Measurements from ENCODE around the gene RPH3AL. TPM values are rescaled to one million over a fixed set of nuclear protein-coding genes. Genes with fewer than 3 reads are reported as not detected.

Gene RPH3AL
- total RNA-seq, 1 experiment from 2014 or later = 24.9 TPM

DNA sequence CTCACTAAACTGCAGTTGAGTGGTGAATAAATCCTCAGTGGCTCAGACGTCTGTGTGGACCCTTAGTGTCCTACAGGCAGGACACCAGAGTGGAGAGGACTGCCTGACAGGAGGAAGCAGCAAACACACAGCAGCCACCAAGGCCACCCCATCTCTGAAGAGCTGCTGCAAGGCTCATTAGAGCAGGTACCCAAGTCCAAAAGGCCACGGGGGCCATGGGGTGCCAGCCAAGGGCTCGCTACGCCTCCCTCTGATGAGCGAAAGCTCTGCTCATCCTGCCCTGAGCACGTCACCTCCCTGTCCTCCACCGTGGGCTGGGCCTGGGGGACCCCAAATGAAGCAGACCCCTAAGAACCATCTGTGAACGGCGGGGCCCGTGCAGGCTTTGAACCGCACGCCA, 101.1 kb downstream of the RPH3AL start:
- H2AFZ ChIP-seq (ENCODE audit: low read length) = no peak overlapping the region
- H3K4me2 ChIP-seq (ENCODE audit: low read length) = no peak overlapping the region
- TF ChIP-seq EZH2 (IDR thresholded peaks at IDR 0.05; ENCODE audit: low read length, unreplicated experiment) = no peak
- no peak for TF ChIP-seq CTCF (conservative IDR thresholded peaks at IDR 0.05; ENCODE audit: low read depth, low read length)
- TF ChIP-seq EZH2phosphoT487 (IDR thresholded peaks at IDR 0.05; ENCODE audit: borderline replicate concordance, low read length) = no peak
- no peak overlapping the region for H3K27ac ChIP-seq (ENCODE audit: low read length)
- no peak for ATAC-seq
- CTCF ChIA-PET = no interaction called here
- no peaks in the 10 kb centered on the region for H3K27me3 ChIP-seq (ENCODE audit: low read length)
- no peak overlapping the region for H3K9ac ChIP-seq (ENCODE audit: low read length)
- H3K9me2 ChIP-seq (replicated peaks; ENCODE audit: low read length) = no peaks in the 10 kb centered on the region
- H3F3A ChIP-seq (ENCODE audit: low read length, unreplicated experiment) = no peaks in the 10 kb centered on the region
- DNase-seq = no peak
- H3K4me3 ChIP-seq (ENCODE audit: low read length) = no peak overlapping the region
- no peaks in the 10 kb centered on the region for H3K36me3 ChIP-seq (ENCODE audit: low read depth, low read length)
- H3K79me2 ChIP-seq (ENCODE audit: low read length) = no peaks in the 10 kb centered on the region
- POLR2A ChIA-PET (ENCODE audit: unreplicated experiment) = no interaction called here
- H4K20me1 ChIP-seq (ENCODE audit: low read length) = no peaks in the 10 kb centered on the region
- no peaks in the 10 kb centered on the region for H3K4me1 ChIP-seq (ENCODE audit: insufficient read depth, low read length)
- no peaks in the 10 kb centered on the region for H3K9me3 ChIP-seq (ENCODE audit: low read length)
- BruUV-seq (replicated peaks) = no TSS peak
- intact Hi-C loops (cut with micrococcal nuclease) = no loop called here

DNA sequence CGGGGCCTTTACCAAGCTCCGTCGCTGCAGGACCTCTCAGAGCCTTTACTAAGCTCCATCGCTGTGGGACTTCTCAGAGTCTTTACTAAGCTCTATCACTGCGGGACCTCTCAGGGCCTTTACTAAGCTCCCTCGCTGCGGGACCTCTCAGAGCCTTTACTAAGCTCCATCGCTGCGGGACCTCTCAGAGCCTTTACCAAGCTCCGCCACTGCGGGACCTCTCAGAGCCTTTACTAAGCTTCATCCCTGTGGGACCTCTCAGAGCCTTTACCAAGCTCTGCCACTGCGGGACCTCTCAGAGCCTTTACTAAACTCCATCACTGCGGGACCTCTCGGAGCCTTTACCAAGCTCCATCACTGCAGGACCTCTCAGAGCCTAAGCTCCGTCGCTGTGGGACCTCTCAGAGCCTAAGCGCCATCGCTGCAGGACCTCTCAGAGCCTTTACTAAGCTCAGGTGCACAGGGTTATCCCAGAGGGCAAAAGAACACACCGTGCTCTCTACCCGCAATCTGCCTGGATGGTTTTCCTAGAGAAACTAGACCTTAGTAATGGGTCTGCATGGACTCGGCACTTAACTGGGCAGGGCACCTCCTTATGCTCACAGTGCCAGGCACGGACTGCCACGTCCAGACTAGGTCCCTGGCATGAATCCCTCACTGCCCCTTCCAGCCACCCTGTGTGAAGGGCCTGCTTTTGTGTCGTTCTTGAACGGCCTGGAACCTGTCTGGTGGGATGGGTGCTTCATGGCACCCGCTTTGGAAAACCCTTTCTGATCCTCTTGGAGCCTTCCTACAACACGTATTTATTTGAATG, 101.9 kb downstream of the RPH3AL start:
- CTCF ChIA-PET = no interaction called here
- Histone ChIP-seq H3K27ac (ENCODE audit: low read length) (no peak overlapping the region), H3F3A (ENCODE audit: low read length, unreplicated experiment) (no peaks in the 10 kb centered on the region), H3K9me3 (ENCODE audit: low read length) (no peaks in the 10 kb centered on the region), H3K27me3 (ENCODE audit: low read length) (no peaks in the 10 kb centered on the region), H4K20me1 (ENCODE audit: low read length) (no peaks in the 10 kb centered on the region), H3K4me2 (ENCODE audit: low read length) (no peak overlapping the region), H3K9ac (ENCODE audit: low read length) (no peak overlapping the region), H3K36me3 (ENCODE audit: low read depth, low read length) (no peaks in the 10 kb centered on the region), H3K9me2 (replicated peaks; ENCODE audit: low read length) (no peaks in the 10 kb centered on the region), H2AFZ (ENCODE audit: low read length) (no peak overlapping the region), H3K4me3 (ENCODE audit: low read length) (no peak overlapping the region), H3K79me2 (ENCODE audit: low read length) (no peaks in the 10 kb centered on the region), H3K4me1 (ENCODE audit: insufficient read depth, low read length) (no peaks in the 10 kb centered on the region)
- DNase-seq = no peak
- no peak for TF ChIP-seq CTCF (conservative IDR thresholded peaks at IDR 0.05; ENCODE audit: low read depth, low read length)
- TF ChIP-seq EZH2 (IDR thresholded peaks at IDR 0.05; ENCODE audit: low read length, unreplicated experiment) = no peak
- no peak for TF ChIP-seq EZH2phosphoT487 (IDR thresholded peaks at IDR 0.05; ENCODE audit: borderline replicate concordance, low read length)
- ATAC-seq = no peak
- POLR2A ChIA-PET (ENCODE audit: unreplicated experiment) = no interaction called here
- intact Hi-C loops (cut with micrococcal nuclease) = no loop called here
- BruUV-seq (replicated peaks) = no TSS peak

DNA sequence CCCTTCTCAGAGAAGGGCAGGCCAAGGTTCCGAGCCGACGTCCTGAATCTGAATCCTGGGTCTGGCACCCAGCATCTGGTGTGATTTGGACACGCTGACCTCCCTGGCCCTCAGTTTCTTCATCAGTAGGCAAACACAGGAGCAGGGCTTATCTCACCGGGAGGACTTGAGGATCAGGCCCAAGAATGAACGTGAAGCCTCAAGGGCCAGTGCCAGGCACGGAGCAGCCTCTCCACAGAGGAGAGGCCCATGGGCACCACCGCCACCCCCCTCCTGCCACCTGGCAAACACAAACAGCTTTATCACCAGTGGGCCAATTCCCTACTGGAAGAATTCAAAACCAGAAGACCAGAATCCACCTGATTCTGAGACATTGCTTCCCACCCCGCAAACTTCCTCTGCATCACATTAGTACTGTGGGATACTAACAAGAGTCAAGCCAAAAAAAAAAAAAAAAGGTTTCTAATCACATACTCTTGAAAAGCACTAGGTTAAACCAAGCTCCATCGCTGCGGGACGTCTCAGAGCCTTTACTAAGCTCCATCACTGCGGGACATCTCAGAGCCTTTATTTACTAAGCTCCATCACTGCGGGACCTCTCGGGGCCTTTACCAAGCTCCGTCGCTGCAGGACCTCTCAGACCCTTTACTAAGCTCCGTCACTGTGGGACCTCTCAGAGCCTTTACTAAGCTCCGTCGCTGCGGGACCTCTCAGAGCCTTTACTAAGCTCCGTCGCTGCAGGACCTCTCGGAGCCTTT, 103.2 kb downstream of the RPH3AL start:
- H3K4me3 ChIP-seq (ENCODE audit: low read length) = no peak overlapping the region
- no peaks in the 10 kb centered on the region for H3F3A ChIP-seq (ENCODE audit: low read length, unreplicated experiment)
- no TSS peak for BruUV-seq (replicated peaks)
- no peaks in the 10 kb centered on the region for H3K4me1 ChIP-seq (ENCODE audit: insufficient read depth, low read length)
- TF ChIP-seq EZH2 (IDR thresholded peaks at IDR 0.05; ENCODE audit: low read length, unreplicated experiment) (no peak), CTCF (conservative IDR thresholded peaks at IDR 0.05; ENCODE audit: low read depth, low read length) (no peak), EZH2phosphoT487 (IDR thresholded peaks at IDR 0.05; ENCODE audit: borderline replicate concordance, low read length) (no peak)
- H4K20me1 ChIP-seq (ENCODE audit: low read length) = no peaks in the 10 kb centered on the region
- no peak overlapping the region for H2AFZ ChIP-seq (ENCODE audit: low read length)
- no peak overlapping the region for H3K27ac ChIP-seq (ENCODE audit: low read length)
- no peaks in the 10 kb centered on the region for H3K9me3 ChIP-seq (ENCODE audit: low read length)
- ATAC-seq = no peak
- DNase-seq = no peak
- CTCF ChIA-PET = no interaction called here
- H3K36me3 ChIP-seq (ENCODE audit: low read depth, low read length) = no peaks in the 10 kb centered on the region
- intact Hi-C loops (cut with micrococcal nuclease) = no loop called here
- no peak overlapping the region for H3K4me2 ChIP-seq (ENCODE audit: low read length)
- no peaks in the 10 kb centered on the region for H3K27me3 ChIP-seq (ENCODE audit: low read length)
- H3K79me2 ChIP-seq (ENCODE audit: low read length) = no peaks in the 10 kb centered on the region
- H3K9me2 ChIP-seq (replicated peaks; ENCODE audit: low read length) = no peaks in the 10 kb centered on the region
- no peak overlapping the region for H3K9ac ChIP-seq (ENCODE audit: low read length)
- POLR2A ChIA-PET (ENCODE audit: unreplicated experiment) = no interaction called here

Measured in PC-3 (cell line).